NT2/D1 (cell line): ENCODE measurements around the gene BRIP1.

ENCODE experiments used
- DNase-seq: peaks from one replicate; pipeline ENCODE4 v3.0.0-alpha.2; 2011; ENCODE audit warnings: low read depth, low spot score
- H3K27me3 ChIP-seq: 2 replicates; pipeline ENCODE4 v1.6.0; 2011; ENCODE audit warnings: mild to moderate bottlenecking; ENCODE audit not compliant: insufficient read length, insufficient read depth
- H3K36me3 ChIP-seq: 2 replicates; pipeline ENCODE4 v1.6.1; 2011; ENCODE audit warnings: mild to moderate bottlenecking, low read length, mixed read lengths; ENCODE audit not compliant: insufficient read depth, insufficient read length
- H3K4me1 ChIP-seq: 2 replicates; pipeline ENCODE4 v1.5.1; 2011; ENCODE audit not compliant: insufficient read depth, insufficient read length
- H3K4me3 ChIP-seq: 2 replicates; pipeline ENCODE4 v1.5.1; 2011; ENCODE audit warnings: low read depth; ENCODE audit not compliant: insufficient read length
- H3K9ac ChIP-seq: 2 replicates; pipeline ENCODE4 v1.6.0; 2011; ENCODE audit warnings: low read depth; ENCODE audit not compliant: insufficient read length
- H3K9me3 ChIP-seq: 2 replicates; pipeline ENCODE4 v1.5.1; 2011; ENCODE audit warnings: mild to moderate bottlenecking, low read length; ENCODE audit not compliant: insufficient read depth
- SUZ12 ChIP-seq: IDR thresholded peaks from 2 replicates; pipeline ENCODE4 v1.6.1; 2011; ENCODE audit not compliant: insufficient read length, insufficient read depth; ENCODE audit errors: extremely low read depth
- YY1 ChIP-seq: IDR thresholded peaks from 2 replicates; pipeline ENCODE4 v1.6.1; 2011; ENCODE audit not compliant: insufficient read length, insufficient read depth
- ZNF274 ChIP-seq: IDR thresholded peaks from 2 replicates; pipeline ENCODE4 v1.6.1; 2011; ENCODE audit warnings: mild to moderate bottlenecking, low read depth, low read length

Gene BRIP1

DNA sequence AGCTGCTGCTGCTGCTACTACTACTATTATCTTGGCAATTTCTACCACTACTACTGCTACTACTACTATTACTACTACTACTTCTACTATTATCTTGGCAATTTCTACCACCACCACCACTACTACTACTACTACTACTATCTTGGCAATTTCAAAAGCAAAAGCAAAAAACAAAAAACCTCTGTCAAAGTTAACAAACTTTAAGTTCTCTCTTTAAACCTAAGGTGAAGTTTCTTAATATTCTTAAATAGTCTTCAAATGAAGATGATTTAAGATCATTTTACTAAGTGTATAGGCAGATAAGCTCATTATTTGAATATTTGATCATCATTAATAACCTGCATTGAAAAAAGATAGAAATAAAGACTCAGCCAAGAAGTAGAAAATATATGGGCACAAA is 118.5 kb downstream of the BRIP1 start:
- no peaks in the 10 kb centered on the region for H3K27me3 ChIP-seq
- H3K4me1 ChIP-seq, result no peaks in the 10 kb centered on the region
- peaks cover 24% of the 10 kb centered on the region for H3K36me3 ChIP-seq
- DNase-seq, result no peak
- H3K9ac ChIP-seq, result no peak overlapping the region
- no peak for TF ChIP-seq YY1
- no peak for TF ChIP-seq SUZ12
- no peak for TF ChIP-seq ZNF274
- H3K4me3 ChIP-seq, result no peak overlapping the region
- H3K9me3 ChIP-seq, result no peaks in the 10 kb centered on the region; the same call in 1 of the 2 replicates

DNA sequence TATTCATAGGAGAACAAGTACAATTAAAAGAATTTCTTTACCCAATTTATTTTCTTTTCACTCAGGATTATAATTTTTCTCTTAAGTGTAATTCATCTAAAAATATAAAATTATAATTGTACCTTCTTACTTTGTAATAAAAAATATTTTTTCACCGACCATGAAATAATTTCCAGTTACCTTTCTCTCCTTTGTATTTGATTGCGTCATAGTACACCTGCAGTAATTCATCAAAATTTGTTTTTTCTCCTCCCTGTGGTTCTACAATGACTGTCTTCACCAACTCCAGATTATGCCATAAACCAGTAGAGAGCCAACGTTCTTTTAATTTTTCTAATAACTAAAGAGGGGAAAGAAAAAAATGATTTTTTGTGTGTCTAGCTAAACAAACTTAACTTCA is 119.1 kb downstream of the BRIP1 start:
- Histone ChIP-seq H3K36me3 (peaks cover 24% of the 10 kb centered on the region), H3K4me3 (no peak overlapping the region), H3K4me1 (no peaks in the 10 kb centered on the region)

GRCh38 chr17:61743766-61744165 is 119.6 kb downstream of the BRIP1 start:
- Histone ChIP-seq H3K27me3 (no peaks in the 10 kb centered on the region), H3K9me3 (peaks cover 3% of the 10 kb centered on the region; the same call in 1 of the 2 replicates), H3K9ac (no peak overlapping the region), H3K36me3 (peaks cover 29% of the 10 kb centered on the region), H3K4me3 (no peak overlapping the region), H3K4me1 (no peaks in the 10 kb centered on the region)
- DNase-seq, result no peak
- TF ChIP-seq SUZ12 (no peak), ZNF274 (no peak)

More for the DNA sequence above, 119.1 kb downstream of the BRIP1 start:
- Histone ChIP-seq H3K9me3 (no peaks in the 10 kb centered on the region; the same call in 1 of the 2 replicates), H3K9ac (no peak overlapping the region), H3K27me3 (no peaks in the 10 kb centered on the region)
- no peak for DNase-seq
- TF ChIP-seq SUZ12 (no peak), ZNF274 (no peak), YY1 (no peak)

- no peak overlapping the region for H3K9ac ChIP-seq
- no peaks in the 10 kb centered on the region for H3K4me1 ChIP-seq
- no peaks in the 10 kb centered on the region for H3K27me3 ChIP-seq
- peaks cover 20% of the 10 kb centered on the region; the same call in 1 of the 2 replicates for H3K9me3 ChIP-seq
- no peak for DNase-seq
- H3K4me3 ChIP-seq, result no peak overlapping the region
- TF ChIP-seq ZNF274 (no peak), SUZ12 (no peak), YY1 (no peak)
- peaks cover 34% of the 10 kb centered on the region for H3K36me3 ChIP-seq
Measured at GRCh38 chr17:61739002-61739401, 124.3 kb downstream of the BRIP1 start.

GRCh38 chr17:61738249-61738648 is 125.1 kb downstream of the BRIP1 start:
- Histone ChIP-seq H3K4me1 (no peaks in the 10 kb centered on the region), H3K4me3 (no peak overlapping the region), H3K9me3 (peaks cover 20% of the 10 kb centered on the region; the same call in 1 of the 2 replicates), H3K9ac (no peak overlapping the region), H3K27me3 (no peaks in the 10 kb centered on the region), H3K36me3 (peaks cover 34% of the 10 kb centered on the region)
- no peak for DNase-seq
- TF ChIP-seq YY1 (no peak), SUZ12 (no peak), ZNF274 (no peak)

GRCh38 chr17:61737820-61738219 is 125.5 kb downstream of the BRIP1 start:
- no peaks in the 10 kb centered on the region for H3K27me3 ChIP-seq
- H3K9me3 ChIP-seq, result peaks cover 20% of the 10 kb centered on the region; the same call in 1 of the 2 replicates
- no peak for TF ChIP-seq YY1
- no peak for TF ChIP-seq SUZ12
- no peak for TF ChIP-seq ZNF274
- H3K36me3 ChIP-seq, result peaks cover 30% of the 10 kb centered on the region
- H3K9ac ChIP-seq, result no peak overlapping the region
- H3K4me1 ChIP-seq, result no peaks in the 10 kb centered on the region
- H3K4me3 ChIP-seq, result no peak overlapping the region
- DNase-seq, result no peak

- DNase-seq, result no peak
- no peak for TF ChIP-seq SUZ12
- TF ChIP-seq YY1, result no peak
- no peak for TF ChIP-seq ZNF274
- Histone ChIP-seq H3K9ac (no peak overlapping the region), H3K4me3 (no peak overlapping the region), H3K9me3 (peaks cover 20% of the 10 kb centered on the region; the same call in 1 of the 2 replicates), H3K27me3 (no peaks in the 10 kb centered on the region), H3K36me3 (peaks cover 18% of the 10 kb centered on the region), H3K4me1 (no peaks in the 10 kb centered on the region)
Measured at GRCh38 chr17:61736438-61736837, 126.9 kb downstream of the BRIP1 start.
